ENCODE measurements around the gene GDPD5.

Gene GDPD5

GRCh38 chr11:75563501-75563977 lies 37.8 kb upstream of the GDPD5 start:
- TF ChIP-seq POLR2A (IDR thresholded peaks at IDR 0.05; ENCODE audit: low read depth, low read length): no peak
- DNase-seq (ENCODE audit: insufficient read length, low spot score) (no peak), FAIRE-seq (no peak)

DNA sequence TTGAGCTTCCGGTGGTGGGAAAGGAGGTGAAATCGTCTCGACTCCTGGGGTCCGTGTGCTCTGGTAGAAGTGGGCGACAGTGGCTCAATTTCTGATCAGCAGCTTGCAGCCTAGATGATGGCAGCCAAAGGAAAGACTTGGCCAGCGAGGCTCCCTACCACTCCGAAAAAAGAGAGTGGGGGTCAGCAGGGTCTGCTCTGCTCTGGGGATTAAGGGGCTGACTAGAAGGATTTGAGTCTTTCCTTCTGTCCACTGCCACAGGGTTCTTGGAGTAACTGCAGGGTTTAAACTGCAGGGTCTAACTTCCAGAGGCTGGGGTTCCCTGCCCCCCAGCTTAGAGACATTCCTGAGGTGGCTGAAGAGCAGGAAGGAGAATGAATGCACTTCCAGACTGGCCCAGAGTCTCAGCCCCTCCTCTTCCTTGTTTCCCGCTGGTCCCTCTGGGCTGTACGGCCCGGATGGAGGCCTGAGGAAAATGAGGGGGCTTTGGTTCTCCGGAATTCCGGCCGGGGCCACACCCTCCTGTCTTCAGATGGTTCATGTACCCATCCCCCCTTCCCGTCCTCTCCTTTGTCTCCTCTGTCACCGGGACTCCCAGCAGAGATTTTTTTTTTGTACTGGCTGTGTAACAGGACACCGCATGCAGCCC lies 37.2 kb upstream of the GDPD5 start:
- DNase-seq (ENCODE audit: insufficient read length, low spot score): no peak
- TF ChIP-seq POLR2A (IDR thresholded peaks at IDR 0.05; ENCODE audit: low read depth, low read length): no peak
- FAIRE-seq: no peak

GRCh38 chr11:75562048-75562835 lies 36.5 kb upstream of the GDPD5 start, which contains the start of gene SERPINH1:
TSS of gene SERPINH1 (plus strand) at chr11:75562253. CDS start at chr11:75566350, 4,097 bp downstream.
- FAIRE-seq: no peak
- peak; percentile 92 for DNase-seq (ENCODE audit: insufficient read length, low spot score)
- TF ChIP-seq POLR2A (IDR thresholded peaks at IDR 0.05; ENCODE audit: low read depth, low read length): peak; percentile 95

DNA sequence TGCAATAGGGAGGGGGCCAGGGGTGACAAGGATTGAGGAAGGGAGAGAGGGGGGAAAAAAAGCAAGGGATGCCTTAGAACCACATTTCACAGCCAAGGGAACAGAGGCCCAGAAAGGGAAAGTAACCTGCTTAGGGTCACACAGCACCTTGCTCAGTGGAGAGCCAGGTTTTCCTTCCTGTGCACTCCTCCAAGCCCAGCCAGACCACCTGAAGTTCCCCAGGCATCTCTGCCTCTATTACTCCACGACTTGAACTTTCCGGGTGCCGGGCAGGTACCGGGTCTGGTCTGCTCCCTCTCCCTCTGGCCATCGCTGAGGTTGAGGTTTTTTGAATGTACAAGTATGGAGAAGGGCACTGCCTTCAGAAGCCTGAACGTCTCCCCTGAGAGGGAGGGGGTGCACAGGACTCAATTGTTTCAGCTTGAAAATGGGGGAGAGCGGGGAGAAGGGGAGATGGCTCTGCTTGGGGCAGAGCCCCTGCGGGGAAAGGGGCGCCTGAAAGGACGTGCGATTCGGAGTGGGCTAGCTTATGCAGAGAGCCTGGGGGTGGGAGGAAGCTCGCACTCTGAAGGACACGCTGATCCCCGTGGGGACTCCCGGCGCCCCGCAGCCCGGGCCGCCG lies 35.8 kb upstream of the GDPD5 start:
- DNase-seq (ENCODE audit: insufficient read length, low spot score): no peak
- TF ChIP-seq POLR2A (IDR thresholded peaks at IDR 0.05; ENCODE audit: low read depth, low read length): no peak
- FAIRE-seq: no peak

DNA sequence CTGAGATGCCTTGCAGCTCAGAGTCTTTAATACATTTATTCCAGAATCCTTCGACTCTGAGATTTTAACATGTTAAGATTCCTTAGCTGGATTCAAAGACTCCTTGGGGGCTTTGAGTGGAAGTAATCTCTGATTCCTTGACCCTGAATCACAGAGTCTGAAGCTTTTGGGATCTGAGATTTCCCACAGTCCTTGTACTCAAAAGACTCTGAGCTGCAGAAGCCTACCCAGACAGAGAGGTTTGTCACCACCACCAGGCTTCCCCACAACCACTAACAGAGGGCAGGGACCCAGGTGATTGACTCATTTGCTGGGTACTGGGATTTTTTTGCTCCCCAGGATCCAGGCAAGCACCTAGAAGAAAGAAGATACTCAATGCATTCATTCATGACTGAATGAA lies 34.9 kb upstream of the GDPD5 start:
- no peak for TF ChIP-seq POLR2A (IDR thresholded peaks at IDR 0.05; ENCODE audit: low read depth, low read length)
- DNase-seq (ENCODE audit: insufficient read length, low spot score) (no peak), FAIRE-seq (no peak)

DNA sequence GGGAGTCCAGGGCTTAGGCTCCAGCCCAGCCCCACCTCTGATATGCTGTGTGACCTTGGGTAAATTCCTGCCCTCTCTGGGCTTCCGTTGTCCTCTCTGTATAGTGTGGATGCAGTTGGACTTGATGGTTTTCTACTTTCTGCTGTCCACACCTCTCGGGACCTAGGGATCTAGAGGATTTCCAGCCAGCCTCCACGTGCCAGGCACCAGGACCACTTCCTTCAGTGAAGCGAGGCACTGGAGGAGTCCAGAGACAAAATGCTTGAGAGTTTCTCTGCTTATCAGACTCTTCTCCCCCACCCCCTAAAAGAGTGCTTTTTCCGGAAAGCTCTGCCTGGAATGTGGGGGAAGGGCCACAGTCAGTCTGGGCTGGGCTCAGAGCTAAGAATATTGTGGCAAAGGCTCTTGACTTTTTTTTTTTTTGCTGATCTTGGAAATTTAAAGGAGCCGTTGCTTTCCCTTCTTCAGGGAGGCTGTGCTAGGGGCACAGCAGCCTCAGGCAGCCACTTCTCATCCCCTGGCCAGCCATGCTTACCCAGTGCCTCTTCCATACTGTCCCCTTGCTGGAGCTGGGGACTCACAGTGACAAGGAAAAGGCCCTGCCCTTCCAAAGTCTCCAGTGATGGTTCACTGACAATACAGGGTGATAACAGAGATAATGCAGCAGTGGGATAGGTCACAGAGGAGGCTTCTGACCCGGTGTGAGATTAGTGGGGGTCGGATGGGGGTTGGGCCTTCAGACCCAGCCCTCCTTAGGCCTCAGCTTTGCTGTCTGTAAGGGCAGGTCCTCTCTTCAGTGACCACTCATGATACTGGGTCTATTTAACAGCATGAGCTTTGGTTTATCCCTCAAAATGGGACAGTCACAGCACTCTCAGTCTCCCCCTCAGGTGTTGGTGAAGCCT lies 33.5 kb upstream of the GDPD5 start:
- FAIRE-seq (no peak), DNase-seq (ENCODE audit: insufficient read length, low spot score) (no peak)
- TF ChIP-seq POLR2A (IDR thresholded peaks at IDR 0.05; ENCODE audit: low read depth, low read length): no peak

GRCh38 chr11:75557666-75558494 lies 32.1 kb upstream of the GDPD5 start:
- FAIRE-seq: no peak

DNA sequence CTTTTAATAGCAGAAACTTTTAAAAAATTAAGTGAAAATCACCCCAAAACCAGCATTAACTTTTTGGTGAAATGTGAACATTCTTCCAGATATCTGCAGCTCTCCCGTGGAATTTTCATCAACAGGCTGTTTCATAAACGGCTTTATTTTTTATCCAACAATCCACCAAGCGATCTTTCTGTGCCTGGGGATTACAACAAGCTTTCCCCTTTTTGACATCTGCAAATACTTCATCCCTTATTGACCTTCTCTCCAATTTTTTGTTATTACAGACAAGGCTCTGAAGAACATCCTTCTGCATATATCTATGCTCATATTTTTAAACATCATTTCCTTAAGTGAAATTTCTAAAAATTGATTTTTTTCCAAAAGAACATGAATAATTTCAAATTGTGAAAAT lies 30.5 kb upstream of the GDPD5 start:
- no peak for FAIRE-seq
- DNase-seq (ENCODE audit: insufficient read length, low spot score): no peak
- no peak for TF ChIP-seq POLR2A (IDR thresholded peaks at IDR 0.05; ENCODE audit: low read depth, low read length)

More at GRCh38 chr11:75557666-75558494, 32.1 kb upstream of the GDPD5 start:
- DNase-seq (ENCODE audit: insufficient read length, low spot score): peak; percentile 65
- TF ChIP-seq POLR2A (IDR thresholded peaks at IDR 0.05; ENCODE audit: low read depth, low read length): no peak

- DNase-seq (ENCODE audit: insufficient read length, low spot score): no peak
- TF ChIP-seq POLR2A (IDR thresholded peaks at IDR 0.05; ENCODE audit: low read depth, low read length): no peak
- no peak for FAIRE-seq
Observed at GRCh38 chr11:75555079-75555811, 29.5 kb upstream of the GDPD5 start.

GRCh38 chr11:75554258-75555022 lies 28.7 kb upstream of the GDPD5 start:
- DNase-seq (ENCODE audit: insufficient read length, low spot score): no peak
- FAIRE-seq: no peak
- TF ChIP-seq POLR2A (IDR thresholded peaks at IDR 0.05; ENCODE audit: low read depth, low read length): no peak

DNA sequence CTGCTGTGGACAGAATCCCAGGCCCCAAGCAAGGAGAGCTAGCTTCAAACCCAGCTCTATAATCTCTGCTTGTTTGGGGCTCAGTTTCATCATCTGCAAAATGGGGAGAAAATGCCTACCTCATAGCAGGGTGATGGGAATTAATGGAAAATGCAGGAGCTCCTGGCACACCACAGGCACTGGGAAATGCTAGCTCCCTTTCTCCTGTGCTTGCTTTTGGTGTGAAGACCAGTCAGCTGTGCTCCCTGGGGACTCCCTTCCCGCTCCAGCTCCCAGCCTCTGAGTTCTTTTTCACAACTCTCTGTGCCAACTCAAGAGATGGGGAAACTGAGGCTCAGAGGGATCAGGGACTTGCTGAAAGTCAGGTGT lies 28.1 kb upstream of the GDPD5 start:
- FAIRE-seq: no peak
- TF ChIP-seq POLR2A (IDR thresholded peaks at IDR 0.05; ENCODE audit: low read depth, low read length): no peak

More for the DNA sequence above, 28.1 kb upstream of the GDPD5 start:
- DNase-seq (ENCODE audit: insufficient read length, low spot score): no peak
